IPS-18c (cell line): ENCODE measurements around the gene IMMP2L.

ENCODE experiments used
- H3K4me3 ChIP-seq: 2 replicates; pipeline ENCODE4 v1.7.0; 2013; ENCODE audit warnings: low read depth, mild to moderate bottlenecking, low read length, moderate library complexity; ENCODE audit not compliant: insufficient read depth
- H3K9me3 ChIP-seq: one replicate; pipeline ENCODE4 v1.6.1; 2013; ENCODE audit warnings: mild to moderate bottlenecking, low read length, moderate library complexity; ENCODE audit not compliant: control insufficient read depth, insufficient read depth

Gene IMMP2L

GRCh38 chr7:111439977-111440376 is 122.3 kb downstream of the IMMP2L start:
- H3K4me3 ChIP-seq = no peak overlapping the region

GRCh38 chr7:111438369-111439289 is 123.7 kb downstream of the IMMP2L start:
- Histone ChIP-seq H3K4me3 (no peak overlapping the region), H3K9me3 (no peaks in the 10 kb centered on the region)

More at GRCh38 chr7:111439977-111440376, 122.3 kb downstream of the IMMP2L start:
- no peaks in the 10 kb centered on the region for H3K9me3 ChIP-seq

- H3K9me3 ChIP-seq = no peaks in the 10 kb centered on the region
- H3K4me3 ChIP-seq = no peak overlapping the region
Observed at GRCh38 chr7:111437736-111438135, 124.6 kb downstream of the IMMP2L start.

- Histone ChIP-seq H3K4me3 (no peak overlapping the region), H3K9me3 (no peaks in the 10 kb centered on the region)
Observed at GRCh38 chr7:111436608-111437007, 125.7 kb downstream of the IMMP2L start.

- no peak overlapping the region for H3K4me3 ChIP-seq
- H3K9me3 ChIP-seq = no peaks in the 10 kb centered on the region
Observed at GRCh38 chr7:111433426-111433825, 128.9 kb downstream of the IMMP2L start.

- H3K4me3 ChIP-seq = no peak overlapping the region
- no peaks in the 10 kb centered on the region for H3K9me3 ChIP-seq
Observed at GRCh38 chr7:111429781-111430180, 132.5 kb downstream of the IMMP2L start.

GRCh38 chr7:111424768-111425167 is 137.5 kb downstream of the IMMP2L start:
- no peak overlapping the region for H3K4me3 ChIP-seq
- no peaks in the 10 kb centered on the region for H3K9me3 ChIP-seq

GRCh38 chr7:111414374-111414773 is 147.9 kb downstream of the IMMP2L start:
- Histone ChIP-seq H3K4me3 (no peak overlapping the region), H3K9me3 (no peaks in the 10 kb centered on the region)

GRCh38 chr7:111413739-111414138 is 148.6 kb downstream of the IMMP2L start:
- no peak overlapping the region for H3K4me3 ChIP-seq
- no peaks in the 10 kb centered on the region for H3K9me3 ChIP-seq

- Histone ChIP-seq H3K4me3 (no peak overlapping the region), H3K9me3 (no peaks in the 10 kb centered on the region)
Observed at GRCh38 chr7:111410899-111411298, 151.4 kb downstream of the IMMP2L start.

- no peak overlapping the region for H3K4me3 ChIP-seq
Observed at GRCh38 chr7:111409714-111410422, 152.4 kb downstream of the IMMP2L start.

GRCh38 chr7:111408724-111409123 is 153.6 kb downstream of the IMMP2L start:
- Histone ChIP-seq H3K4me3 (no peak overlapping the region), H3K9me3 (no peaks in the 10 kb centered on the region)

More at GRCh38 chr7:111409714-111410422, 152.4 kb downstream of the IMMP2L start:
- no peaks in the 10 kb centered on the region for H3K9me3 ChIP-seq

GRCh38 chr7:111407258-111407657 is 155.0 kb downstream of the IMMP2L start:
- Histone ChIP-seq H3K9me3 (no peaks in the 10 kb centered on the region), H3K4me3 (no peak overlapping the region)

GRCh38 chr7:111405621-111406020 is 156.7 kb downstream of the IMMP2L start:
- H3K9me3 ChIP-seq = no peaks in the 10 kb centered on the region
- no peak overlapping the region for H3K4me3 ChIP-seq

GRCh38 chr7:111401516-111401915 is 160.8 kb downstream of the IMMP2L start:
- Histone ChIP-seq H3K4me3 (no peak overlapping the region), H3K9me3 (no peaks in the 10 kb centered on the region)

- Histone ChIP-seq H3K4me3 (no peak overlapping the region), H3K9me3 (no peaks in the 10 kb centered on the region)
Observed at GRCh38 chr7:111400088-111400487, 162.2 kb downstream of the IMMP2L start.

GRCh38 chr7:111394891-111395290 is 167.4 kb downstream of the IMMP2L start:
- H3K4me3 ChIP-seq = no peak overlapping the region
- no peaks in the 10 kb centered on the region for H3K9me3 ChIP-seq
